ENCODE data around the gene C15orf61. TPM values are rescaled to one million over a fixed set of nuclear protein-coding genes. Genes with fewer than 3 reads are reported as not detected.

The C15orf61 gene
- total and polyA plus RNA-seq, 4 donors, result 1.4 to 5.6 (median 2.5) TPM

DNA sequence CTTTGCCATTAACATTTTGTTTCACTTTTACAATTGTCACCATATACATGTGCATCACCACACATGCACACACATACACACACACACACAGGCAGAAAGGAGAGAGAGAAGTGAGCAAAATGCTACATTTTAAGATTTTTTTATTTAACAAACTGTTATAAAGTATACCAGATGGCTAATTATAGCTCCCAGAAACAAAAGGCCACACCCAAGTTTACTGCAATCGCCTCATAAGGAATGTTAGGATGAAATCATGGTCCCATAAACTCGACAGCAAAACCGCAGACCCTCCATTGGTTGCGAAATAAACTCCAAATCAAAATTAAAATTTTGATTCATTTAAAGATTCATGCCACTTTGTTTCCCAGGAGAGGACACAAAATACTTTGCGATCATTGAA, 16.1 kb upstream of the C15orf61 start:
- Histone ChIP-seq H3K27me3 (ENCODE audit: control insufficient read depth in 4 of 4, insufficient read depth in 4 of 4, low read length in 3 of 4) (no peaks in the 10 kb centered on the region), H3K36me3 (ENCODE audit: control insufficient read depth in 4 of 4, insufficient read depth in 3 of 4, low read depth in 1 of 4, low read length in 3 of 4) (no peaks in the 10 kb centered on the region), H3K9me3 (ENCODE audit: control insufficient read depth in 4 of 4, low read length in 3 of 4) (no peaks in the 10 kb centered on the region), H3K9ac (ENCODE audit: low read depth in 1 of 2, low read length in 2 of 2) (no peak overlapping the region), H3K27ac (ENCODE audit: low read depth in 1 of 2, low read length in 2 of 2) (no peak overlapping the region), H3K4me1 (ENCODE audit: control insufficient read depth in 4 of 4, insufficient read depth in 4 of 4, low read length in 3 of 4) (peaks cover 0 to 1% (median 0%) of the 10 kb centered on the region in 4 donors), H3K4me3 (ENCODE audit: low read depth in 1 of 3, low read length in 3 of 3) (no peak overlapping the region)
- TF ChIP-seq, protein P1, sequence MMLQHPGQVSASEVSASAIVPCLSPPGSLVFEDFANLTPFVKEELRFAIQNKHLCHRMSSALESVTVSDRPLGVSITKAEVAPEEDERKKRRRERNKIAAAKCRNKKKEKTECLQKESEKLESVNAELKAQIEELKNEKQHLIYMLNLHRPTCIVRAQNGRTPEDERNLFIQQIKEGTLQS (IDR thresholded peaks at IDR 0.05), result no peak
- TF ChIP-seq SP1 (IDR thresholded peaks at IDR 0.05) (no peak), NR2F2 (IDR thresholded peaks at IDR 0.05) (no peak), RXRA (IDR thresholded peaks at IDR 0.05) (no peak), RAD21 (IDR thresholded peaks at IDR 0.05) (no peak), EGR1 (IDR thresholded peaks at IDR 0.05; ENCODE audit: low read depth in 2 of 2) (no peak), TAF1 (conservative IDR thresholded peaks at IDR 0.05) (no peak)
- WGBS, result 86% methylated on average over 5 of the region's 5 CpGs
- DNase-seq (ENCODE audit: low spot score), result no peak

DNA sequence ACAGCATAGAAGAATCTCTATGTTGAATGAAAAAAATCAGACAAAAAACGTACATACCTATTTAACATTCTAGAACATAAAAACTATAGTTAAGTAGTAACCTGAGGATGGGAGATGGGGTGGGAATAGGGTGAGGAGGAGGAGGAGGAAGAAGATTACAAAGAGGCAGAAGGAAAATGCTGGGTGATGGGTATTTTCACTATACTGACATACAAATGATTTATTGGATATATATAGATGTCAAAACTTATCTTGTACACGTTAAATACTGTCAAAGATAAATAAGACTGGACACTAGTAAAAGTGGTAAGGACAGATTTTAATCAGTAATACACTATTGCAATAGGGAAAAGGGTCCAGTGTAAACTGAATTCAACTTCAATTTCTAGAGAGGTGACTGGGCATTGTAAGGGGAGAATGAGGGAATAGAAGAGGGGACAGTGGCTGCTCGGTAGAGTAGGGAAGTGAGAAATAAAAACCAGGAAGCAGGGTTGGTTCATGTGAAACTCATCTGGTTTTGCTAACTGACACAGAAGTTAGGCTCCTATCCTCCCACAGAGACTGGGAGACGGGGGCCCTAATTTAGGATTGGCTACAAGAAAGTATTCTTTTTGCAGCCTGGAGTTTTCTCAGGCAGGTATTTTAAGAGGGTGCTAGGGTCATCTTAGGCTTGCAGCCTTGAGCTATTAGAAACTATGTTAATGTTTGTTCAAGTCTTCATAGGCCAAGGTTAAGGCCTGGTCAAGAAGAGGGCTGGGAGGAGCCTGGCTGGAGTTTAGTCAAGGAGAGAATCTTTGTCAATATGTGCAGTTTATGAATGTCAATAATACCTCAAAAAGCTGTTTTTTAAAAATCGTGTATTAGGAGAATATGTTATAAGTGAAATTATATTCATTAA, 15.0 kb upstream of the C15orf61 start:
- Histone ChIP-seq H3K27me3 (ENCODE audit: control insufficient read depth in 4 of 4, insufficient read depth in 4 of 4, low read length in 3 of 4) (no peaks in the 10 kb centered on the region), H3K27ac (ENCODE audit: low read depth in 1 of 2, low read length in 2 of 2) (no peak overlapping the region), H3K9me3 (ENCODE audit: control insufficient read depth in 4 of 4, low read length in 3 of 4) (no peaks in the 10 kb centered on the region), H3K9ac (ENCODE audit: low read depth in 1 of 2, low read length in 2 of 2) (no peak overlapping the region), H3K36me3 (ENCODE audit: control insufficient read depth in 4 of 4, insufficient read depth in 3 of 4, low read depth in 1 of 4, low read length in 3 of 4) (peaks cover 0 to 4% (median 2%) of the 10 kb centered on the region in 4 donors), H3K4me1 (ENCODE audit: control insufficient read depth in 4 of 4, insufficient read depth in 4 of 4, low read length in 3 of 4) (peaks cover 0 to 1% (median 0%) of the 10 kb centered on the region in 4 donors), H3K4me3 (ENCODE audit: low read depth in 1 of 3, low read length in 3 of 3) (no peak overlapping the region)
- DNase-seq (ENCODE audit: low spot score), result no peak
- TF ChIP-seq HNF4G (IDR thresholded peaks at IDR 0.05) (no peak), YY1 (IDR thresholded peaks at IDR 0.05) (no peak), GABPA (IDR thresholded peaks at IDR 0.05 in 1 of 2, conservative IDR thresholded peaks at IDR 0.05 in 1 of 2) (no peak), RXRA (IDR thresholded peaks at IDR 0.05) (no peak), NR2F2 (IDR thresholded peaks at IDR 0.05) (no peak), FOXA2 (IDR thresholded peaks at IDR 0.05) (no peak), TAF1 (conservative IDR thresholded peaks at IDR 0.05) (no peak), JUND (IDR thresholded peaks at IDR 0.05) (no peak), EGR1 (IDR thresholded peaks at IDR 0.05; ENCODE audit: low read depth in 2 of 2) (no peak), FOXA1 (IDR thresholded peaks at IDR 0.05) (no peak), HNF4A (conservative IDR thresholded peaks at IDR 0.05) (no peak)
- TF ChIP-seq, protein P2, sequence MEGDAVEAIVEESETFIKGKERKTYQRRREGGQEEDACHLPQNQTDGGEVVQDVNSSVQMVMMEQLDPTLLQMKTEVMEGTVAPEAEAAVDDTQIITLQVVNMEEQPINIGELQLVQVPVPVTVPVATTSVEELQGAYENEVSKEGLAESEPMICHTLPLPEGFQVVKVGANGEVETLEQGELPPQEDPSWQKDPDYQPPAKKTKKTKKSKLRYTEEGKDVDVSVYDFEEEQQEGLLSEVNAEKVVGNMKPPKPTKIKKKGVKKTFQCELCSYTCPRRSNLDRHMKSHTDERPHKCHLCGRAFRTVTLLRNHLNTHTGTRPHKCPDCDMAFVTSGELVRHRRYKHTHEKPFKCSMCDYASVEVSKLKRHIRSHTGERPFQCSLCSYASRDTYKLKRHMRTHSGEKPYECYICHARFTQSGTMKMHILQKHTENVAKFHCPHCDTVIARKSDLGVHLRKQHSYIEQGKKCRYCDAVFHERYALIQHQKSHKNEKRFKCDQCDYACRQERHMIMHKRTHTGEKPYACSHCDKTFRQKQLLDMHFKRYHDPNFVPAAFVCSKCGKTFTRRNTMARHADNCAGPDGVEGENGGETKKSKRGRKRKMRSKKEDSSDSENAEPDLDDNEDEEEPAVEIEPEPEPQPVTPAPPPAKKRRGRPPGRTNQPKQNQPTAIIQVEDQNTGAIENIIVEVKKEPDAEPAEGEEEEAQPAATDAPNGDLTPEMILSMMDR (IDR thresholded peaks at IDR 0.05; ENCODE audit: low read depth, low read length, missing input control), result no peak
- TF ChIP-seq, protein P1 (IDR thresholded peaks at IDR 0.05), result no peak
- TF ChIP-seq, protein P3, sequence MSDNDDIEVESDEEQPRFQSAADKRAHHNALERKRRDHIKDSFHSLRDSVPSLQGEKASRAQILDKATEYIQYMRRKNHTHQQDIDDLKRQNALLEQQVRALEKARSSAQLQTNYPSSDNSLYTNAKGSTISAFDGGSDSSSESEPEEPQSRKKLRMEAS (IDR thresholded peaks at IDR 0.05), result no peak
- TF ChIP-seq, protein P4, sequence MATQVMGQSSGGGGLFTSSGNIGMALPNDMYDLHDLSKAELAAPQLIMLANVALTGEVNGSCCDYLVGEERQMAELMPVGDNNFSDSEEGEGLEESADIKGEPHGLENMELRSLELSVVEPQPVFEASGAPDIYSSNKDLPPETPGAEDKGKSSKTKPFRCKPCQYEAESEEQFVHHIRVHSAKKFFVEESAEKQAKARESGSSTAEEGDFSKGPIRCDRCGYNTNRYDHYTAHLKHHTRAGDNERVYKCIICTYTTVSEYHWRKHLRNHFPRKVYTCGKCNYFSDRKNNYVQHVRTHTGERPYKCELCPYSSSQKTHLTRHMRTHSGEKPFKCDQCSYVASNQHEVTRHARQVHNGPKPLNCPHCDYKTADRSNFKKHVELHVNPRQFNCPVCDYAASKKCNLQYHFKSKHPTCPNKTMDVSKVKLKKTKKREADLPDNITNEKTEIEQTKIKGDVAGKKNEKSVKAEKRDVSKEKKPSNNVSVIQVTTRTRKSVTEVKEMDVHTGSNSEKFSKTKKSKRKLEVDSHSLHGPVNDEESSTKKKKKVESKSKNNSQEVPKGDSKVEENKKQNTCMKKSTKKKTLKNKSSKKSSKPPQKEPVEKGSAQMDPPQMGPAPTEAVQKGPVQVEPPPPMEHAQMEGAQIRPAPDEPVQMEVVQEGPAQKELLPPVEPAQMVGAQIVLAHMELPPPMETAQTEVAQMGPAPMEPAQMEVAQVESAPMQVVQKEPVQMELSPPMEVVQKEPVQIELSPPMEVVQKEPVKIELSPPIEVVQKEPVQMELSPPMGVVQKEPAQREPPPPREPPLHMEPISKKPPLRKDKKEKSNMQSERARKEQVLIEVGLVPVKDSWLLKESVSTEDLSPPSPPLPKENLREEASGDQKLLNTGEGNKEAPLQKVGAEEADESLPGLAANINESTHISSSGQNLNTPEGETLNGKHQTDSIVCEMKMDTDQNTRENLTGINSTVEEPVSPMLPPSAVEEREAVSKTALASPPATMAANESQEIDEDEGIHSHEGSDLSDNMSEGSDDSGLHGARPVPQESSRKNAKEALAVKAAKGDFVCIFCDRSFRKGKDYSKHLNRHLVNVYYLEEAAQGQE (IDR thresholded peaks at IDR 0.05), result no peak
- WGBS, result 80% methylated on average over 5 of the region's 5 CpGs
